ENCODE results near the gene SEPTIN10. TPM values are rescaled to one million over a fixed set of nuclear protein-coding genes. Genes with fewer than 3 reads are reported as not detected.

SEPTIN10 gene
- polyA plus RNA-seq, 1 donor from 2014 or later, result 7.4 TPM

- H3F3A ChIP-seq (ENCODE audit: insufficient read depth, low read length, poor library complexity, severe bottlenecking), result no peaks in the 10 kb centered on the region
- H4K20me1 ChIP-seq (ENCODE audit: insufficient read depth), result no peaks in the 10 kb centered on the region
- no peaks in the 10 kb centered on the region for H3K9me3 ChIP-seq (ENCODE audit: low read length)
- H3K79me2 ChIP-seq (replicated peaks; ENCODE audit: insufficient read depth, low read length), result no peaks in the 10 kb centered on the region
- H3K9ac ChIP-seq (ENCODE audit: low read length), result no peak overlapping the region
- H3K36me3 ChIP-seq (ENCODE audit: insufficient read depth, low read length), result no peaks in the 10 kb centered on the region
- H3K4me3 ChIP-seq (ENCODE audit: low read length), result no peak overlapping the region
- H3K4me2 ChIP-seq (ENCODE audit: low read length), result no peak overlapping the region
- no peaks in the 10 kb centered on the region for H3K27me3 ChIP-seq (ENCODE audit: insufficient read depth, low read depth, low read length)
- no peaks in the 10 kb centered on the region for H3K9me2 ChIP-seq (ENCODE audit: insufficient read depth, low read length)
- no peak for TF ChIP-seq RAD21 (conservative IDR thresholded peaks at IDR 0.05)
- no peak for TF ChIP-seq SMC3 (conservative IDR thresholded peaks at IDR 0.05; ENCODE audit: poor library complexity)
- TF ChIP-seq, protein P1, sequence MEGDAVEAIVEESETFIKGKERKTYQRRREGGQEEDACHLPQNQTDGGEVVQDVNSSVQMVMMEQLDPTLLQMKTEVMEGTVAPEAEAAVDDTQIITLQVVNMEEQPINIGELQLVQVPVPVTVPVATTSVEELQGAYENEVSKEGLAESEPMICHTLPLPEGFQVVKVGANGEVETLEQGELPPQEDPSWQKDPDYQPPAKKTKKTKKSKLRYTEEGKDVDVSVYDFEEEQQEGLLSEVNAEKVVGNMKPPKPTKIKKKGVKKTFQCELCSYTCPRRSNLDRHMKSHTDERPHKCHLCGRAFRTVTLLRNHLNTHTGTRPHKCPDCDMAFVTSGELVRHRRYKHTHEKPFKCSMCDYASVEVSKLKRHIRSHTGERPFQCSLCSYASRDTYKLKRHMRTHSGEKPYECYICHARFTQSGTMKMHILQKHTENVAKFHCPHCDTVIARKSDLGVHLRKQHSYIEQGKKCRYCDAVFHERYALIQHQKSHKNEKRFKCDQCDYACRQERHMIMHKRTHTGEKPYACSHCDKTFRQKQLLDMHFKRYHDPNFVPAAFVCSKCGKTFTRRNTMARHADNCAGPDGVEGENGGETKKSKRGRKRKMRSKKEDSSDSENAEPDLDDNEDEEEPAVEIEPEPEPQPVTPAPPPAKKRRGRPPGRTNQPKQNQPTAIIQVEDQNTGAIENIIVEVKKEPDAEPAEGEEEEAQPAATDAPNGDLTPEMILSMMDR (IDR thresholded peaks at IDR 0.05; ENCODE audit: poor library complexity, severe bottlenecking), result no peak
- TF ChIP-seq EZH2 (IDR thresholded peaks at IDR 0.05; ENCODE audit: borderline replicate concordance, insufficient read depth, low read length, poor library complexity, severe bottlenecking), result no peak
- no peak for TF ChIP-seq REST (IDR thresholded peaks at IDR 0.05; ENCODE audit: borderline replicate concordance)
- TF ChIP-seq EP300 (conservative IDR thresholded peaks at IDR 0.05; ENCODE audit: poor library complexity, severe bottlenecking), result no peak
- no peak for TF ChIP-seq POLR2AphosphoS5 (IDR thresholded peaks at IDR 0.05)
- no peak for TF ChIP-seq MXI1 (conservative IDR thresholded peaks at IDR 0.05; ENCODE audit: poor library complexity, severe bottlenecking)
- TF ChIP-seq TAF1 (IDR thresholded peaks at IDR 0.05; ENCODE audit: low read depth), result no peak
- no peak overlapping the region for H3K27ac ChIP-seq (ENCODE audit: low read length)
- no peak overlapping the region for H2AFZ ChIP-seq (ENCODE audit: low read depth, low read length)
Measured at GRCh38 chr2:109526442-109526970, 87.3 kb downstream of the SEPTIN10 start.

DNA sequence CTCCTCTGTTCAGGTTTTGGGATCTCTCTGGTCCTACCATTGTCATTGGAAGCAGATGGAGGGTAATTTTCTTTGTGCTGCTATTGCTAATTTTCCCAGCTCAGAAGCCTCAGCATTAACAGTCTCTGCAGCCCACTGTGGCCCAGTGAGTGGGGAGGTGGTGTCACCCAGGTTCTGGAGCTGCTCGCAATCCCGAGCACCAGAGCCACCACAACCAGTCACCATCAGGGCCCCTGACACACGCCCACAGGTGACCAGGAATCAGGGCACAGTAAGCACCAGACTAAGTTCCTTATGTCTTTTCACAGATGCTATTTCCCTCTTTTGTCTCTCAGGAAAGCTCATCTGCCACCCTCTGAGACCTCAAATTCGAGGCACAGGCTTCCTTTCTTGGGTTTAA lies 87.9 kb downstream of the SEPTIN10 start:
- Histone ChIP-seq H3K27ac (ENCODE audit: low read length) (no peak overlapping the region), H2AFZ (ENCODE audit: low read depth, low read length) (no peak overlapping the region), H3K4me3 (ENCODE audit: low read length) (no peak overlapping the region), H3K9ac (ENCODE audit: low read length) (no peak overlapping the region), H3F3A (ENCODE audit: insufficient read depth, low read length, poor library complexity, severe bottlenecking) (no peaks in the 10 kb centered on the region), H3K9me3 (ENCODE audit: low read length) (no peaks in the 10 kb centered on the region), H3K27me3 (ENCODE audit: insufficient read depth, low read depth, low read length) (no peaks in the 10 kb centered on the region), H3K4me2 (ENCODE audit: low read length) (no peak overlapping the region), H4K20me1 (ENCODE audit: insufficient read depth) (no peaks in the 10 kb centered on the region), H3K36me3 (ENCODE audit: insufficient read depth, low read length) (no peaks in the 10 kb centered on the region), H3K9me2 (ENCODE audit: insufficient read depth, low read length) (no peaks in the 10 kb centered on the region), H3K79me2 (replicated peaks; ENCODE audit: insufficient read depth, low read length) (no peaks in the 10 kb centered on the region)
- TF ChIP-seq EP300 (conservative IDR thresholded peaks at IDR 0.05; ENCODE audit: poor library complexity, severe bottlenecking) (no peak), TAF1 (IDR thresholded peaks at IDR 0.05; ENCODE audit: low read depth) (no peak), REST (IDR thresholded peaks at IDR 0.05; ENCODE audit: borderline replicate concordance) (no peak), MXI1 (conservative IDR thresholded peaks at IDR 0.05; ENCODE audit: poor library complexity, severe bottlenecking) (no peak), RAD21 (conservative IDR thresholded peaks at IDR 0.05) (no peak), POLR2AphosphoS5 (IDR thresholded peaks at IDR 0.05) (no peak), SMC3 (conservative IDR thresholded peaks at IDR 0.05; ENCODE audit: poor library complexity) (no peak), EZH2 (IDR thresholded peaks at IDR 0.05; ENCODE audit: borderline replicate concordance, insufficient read depth, low read length, poor library complexity, severe bottlenecking) (no peak)
- TF ChIP-seq, protein P1 (IDR thresholded peaks at IDR 0.05; ENCODE audit: poor library complexity, severe bottlenecking), result no peak
